HAP-1 (cell line): ENCODE results near the gene FNDC1.
"Not testable (repeated sequence)": the region's sequence is repeated elsewhere in the genome, so short reads cannot be mapped to it uniquely, and the experiment has no call there.

Experiments used
- DNase-seq, 2 experiments: peaks; one replicate each; pipeline ENCODE4 v3.0.0-alpha.2; 2016 to 2020; ENCODE audit warnings: low spot score in 2 of 2
- H3K27me3 ChIP-seq: fragments of 250-450 bp; sonication (Bioruptor Pico); 2 replicates; pipeline ENCODE4 v1.5.1; 2020; ENCODE audit warnings: low read depth, mild to moderate bottlenecking, moderate library complexity
- H3K36me3 ChIP-seq: fragments of 250-450 bp; sonication (Bioruptor Pico); replicated peaks from 2 replicates; pipeline ENCODE4 v1.5.1; 2020; ENCODE audit warnings: mild to moderate bottlenecking
- H3K4me1 ChIP-seq: fragments of 250-450 bp; sonication (Bioruptor Pico); 2 replicates; pipeline ENCODE4 v1.5.1; 2020; ENCODE audit warnings: mild to moderate bottlenecking
- H3K4me3 ChIP-seq: fragments of 250-450 bp; sonication (Bioruptor Pico); 2 replicates; pipeline ENCODE4 v1.5.1; 2020; ENCODE audit warnings: mild to moderate bottlenecking, moderate library complexity
- H3K9me3 ChIP-seq: fragments of 250-450 bp; sonication (Bioruptor Pico); 2 replicates; pipeline ENCODE4 v1.5.1; 2020; ENCODE audit warnings: mild to moderate bottlenecking, moderate library complexity
- in situ Hi-C: fragments of 300-500 bp; cut with MboI; formaldehyde crosslinking; loops from 3 replicates; pipeline ENCODE4 v1.14.3; 2020; ENCODE audit warnings: low sequenced_read_pairs, inconsistent platforms, mixed read lengths

FNDC1 gene

DNA sequence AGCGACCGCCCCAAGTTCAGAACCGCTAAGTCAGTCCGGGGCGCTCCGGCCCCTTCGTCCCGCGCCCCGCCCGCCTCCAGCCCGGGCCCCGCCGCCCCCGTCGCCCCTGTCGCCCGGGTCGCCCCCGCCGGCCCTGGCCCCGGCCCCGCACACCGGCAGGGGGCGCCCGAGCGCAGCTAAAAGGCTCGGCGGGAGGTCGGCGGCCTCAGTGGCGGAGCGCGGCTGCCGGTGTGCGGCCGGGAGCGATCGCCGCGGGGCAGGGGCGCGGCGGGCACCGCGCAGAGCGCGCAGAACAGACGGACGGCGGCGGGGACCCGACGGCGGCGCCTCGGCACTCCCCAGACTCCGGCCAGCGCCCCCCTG, at the start of gene FNDC1:
TSS of gene FNDC1 (plus strand) at position 208 of the 363 bp plus-strand sequence. CDS start 197 bp downstream, outside the sequence.
- no peaks in the 10 kb centered on the region for H3K9me3 ChIP-seq
- H3K36me3 ChIP-seq, result no peaks in the 10 kb centered on the region
- peak in 1 of 2 experiments; percentile 68 for DNase-seq
- peak within 1 kb of the TSS; percentile 20 for H3K4me3 ChIP-seq
- peaks cover 52% of the 10 kb centered on the region for H3K27me3 ChIP-seq
- H3K4me1 ChIP-seq, result no peaks in the 10 kb centered on the region
- in situ Hi-C loops, result no loop called here

DNA sequence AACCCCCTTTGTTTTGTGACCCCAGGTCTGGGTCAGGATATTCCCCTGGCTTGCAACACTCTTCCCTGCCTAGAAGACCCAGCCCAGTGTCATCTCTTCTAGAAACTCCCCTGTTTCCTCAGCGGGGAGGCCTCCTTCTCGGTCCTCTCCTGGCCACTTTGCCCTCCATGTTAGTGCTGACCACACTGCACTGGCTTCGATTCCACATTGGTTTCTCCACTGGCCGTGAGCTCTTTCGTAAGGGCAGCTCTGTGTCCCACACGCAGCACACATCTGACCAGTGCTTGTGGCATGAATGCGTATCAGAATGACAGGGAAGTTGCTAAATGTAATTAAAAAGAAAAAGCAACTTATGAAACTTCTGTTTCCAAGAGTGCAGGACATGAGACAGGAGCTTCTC, 49.4 kb upstream of the FNDC1 start:
- in situ Hi-C loops, result loop anchor here (25.0 kb wide), 1 partner anchor 407 kb away; no protein-coding TSS in a partner anchor

DNA sequence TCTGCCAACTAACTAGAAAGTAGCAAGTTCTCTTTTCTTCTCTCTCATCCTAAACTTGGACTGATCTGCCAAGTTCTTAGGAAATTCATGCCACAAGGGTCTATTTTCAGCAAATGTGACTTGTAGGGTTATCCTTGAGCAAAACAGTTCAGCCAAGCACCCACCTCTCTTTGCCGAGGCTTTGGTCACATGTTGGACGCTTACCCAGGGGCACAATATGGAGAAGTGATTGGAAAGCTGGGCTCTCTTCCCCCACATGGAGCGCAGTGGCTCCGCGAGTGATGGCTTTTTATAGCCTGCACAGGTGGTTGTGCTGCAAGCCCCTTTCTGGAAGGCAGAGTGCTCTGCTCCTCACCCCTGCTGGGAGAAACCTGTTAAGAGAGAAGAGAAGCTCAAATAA, 47.7 kb upstream of the FNDC1 start:
- in situ Hi-C loops, result loop anchor here (25.0 kb wide), 1 partner anchor 409 kb away; no protein-coding TSS in a partner anchor
- H3K4me3 ChIP-seq, result no peak overlapping the region
- no peaks in the 10 kb centered on the region for H3K36me3 ChIP-seq
- peaks cover 2% of the 10 kb centered on the region; the same call in 1 of the 2 replicates for H3K27me3 ChIP-seq
- DNase-seq, result no peak
- H3K4me1 ChIP-seq, result no peaks in the 10 kb centered on the region
- no peaks in the 10 kb centered on the region for H3K9me3 ChIP-seq

More for the DNA sequence above, 49.4 kb upstream of the FNDC1 start:
- H3K4me1 ChIP-seq, result no peaks in the 10 kb centered on the region
- no peaks in the 10 kb centered on the region for H3K9me3 ChIP-seq
- peaks cover 2% of the 10 kb centered on the region; the same call in 1 of the 2 replicates for H3K27me3 ChIP-seq
- no peak overlapping the region for H3K4me3 ChIP-seq
- H3K36me3 ChIP-seq, result no peaks in the 10 kb centered on the region
- DNase-seq, result no peak

DNA sequence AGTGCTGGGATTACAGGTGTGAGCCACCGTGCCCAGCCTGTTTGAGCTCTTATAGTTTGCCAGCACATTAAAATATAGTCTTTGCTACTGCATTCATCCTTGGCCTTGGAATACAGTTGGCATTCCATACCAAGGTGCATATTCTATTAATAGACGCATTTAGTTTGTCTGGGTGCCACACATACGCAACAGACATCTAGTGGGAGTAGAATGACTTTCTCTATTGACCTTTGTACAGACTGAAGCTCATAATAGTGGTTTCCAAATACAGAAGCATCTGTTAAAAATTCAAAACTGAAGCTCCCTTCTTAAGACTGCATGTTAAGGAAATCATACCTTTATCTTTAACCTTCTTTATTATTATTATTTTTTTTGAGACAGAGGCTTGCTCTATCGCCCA, 46.7 kb upstream of the FNDC1 start:
- DNase-seq, result no peak
- in situ Hi-C loops, result loop anchor here (25.0 kb wide), 1 partner anchor 410 kb away; no protein-coding TSS in a partner anchor
- no peaks in the 10 kb centered on the region for H3K36me3 ChIP-seq
- peaks cover 2% of the 10 kb centered on the region; the same call in 1 of the 2 replicates for H3K27me3 ChIP-seq
- H3K4me3 ChIP-seq, result no peak overlapping the region
- H3K4me1 ChIP-seq, result no peaks in the 10 kb centered on the region
- no peaks in the 10 kb centered on the region for H3K9me3 ChIP-seq

DNA sequence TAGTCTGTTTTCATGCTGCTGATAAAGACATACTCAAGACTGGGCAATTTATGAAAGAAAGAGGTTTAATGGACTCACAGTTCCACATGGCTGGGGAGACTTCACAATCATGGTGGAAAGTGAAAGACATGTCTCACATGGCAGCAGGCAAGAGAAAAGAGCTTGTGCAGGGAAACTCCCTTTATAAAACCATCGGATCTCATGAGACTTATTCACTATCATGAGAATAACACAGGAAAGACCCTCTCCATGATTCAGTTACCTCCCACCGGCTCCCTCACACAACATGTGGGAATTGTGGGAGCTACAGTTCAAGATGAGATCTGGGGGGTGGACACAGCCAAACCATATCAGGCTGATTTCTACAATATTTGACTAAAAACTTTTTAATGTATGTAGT, 45.4 kb upstream of the FNDC1 start:
- in situ Hi-C loops, result loop anchor here (25.0 kb wide), 1 partner anchor 412 kb away; no protein-coding TSS in a partner anchor
- H3K27me3 ChIP-seq, result not testable (repeated sequence)

DNA sequence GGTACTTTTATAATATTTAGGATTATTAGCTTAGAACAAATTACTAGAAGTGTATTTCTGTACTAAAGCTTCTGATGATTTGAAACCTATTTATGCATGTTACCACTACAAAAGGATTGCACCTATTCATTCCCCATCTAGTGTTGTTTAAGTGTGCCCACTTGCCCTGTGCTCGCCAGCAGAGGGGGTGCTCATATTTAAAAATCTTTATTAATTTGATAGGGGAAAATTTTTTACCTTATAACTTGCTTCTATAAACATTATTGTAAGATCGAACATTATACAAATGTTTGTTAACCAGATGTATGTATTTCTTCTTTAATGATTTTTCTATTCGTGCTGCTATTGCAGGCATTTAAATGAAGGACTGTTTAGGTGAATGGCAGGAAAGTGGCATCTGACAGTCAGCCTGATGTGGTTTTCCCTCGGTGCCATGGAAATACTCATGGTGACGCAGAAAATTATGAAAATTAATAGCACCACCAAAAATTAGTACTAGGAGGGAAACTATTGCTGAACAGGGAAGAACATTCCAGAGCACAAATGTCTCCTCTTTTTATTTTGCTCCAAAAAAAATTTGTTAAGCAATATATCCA, 44.1 kb upstream of the FNDC1 start:
- H3K27me3 ChIP-seq, result peaks cover 2% of the 10 kb centered on the region; the same call in 1 of the 2 replicates
- H3K9me3 ChIP-seq, result no peaks in the 10 kb centered on the region
- no peaks in the 10 kb centered on the region for H3K4me1 ChIP-seq
- H3K4me3 ChIP-seq, result no peak overlapping the region
- no peak for DNase-seq
- in situ Hi-C loops, result no loop called here
- no peaks in the 10 kb centered on the region for H3K36me3 ChIP-seq

More for the DNA sequence above, 45.4 kb upstream of the FNDC1 start:
- H3K4me3 ChIP-seq, H3K4me1 ChIP-seq, DNase-seq, H3K9me3 ChIP-seq, H3K36me3 ChIP-seq: not testable (repeated sequence)

DNA sequence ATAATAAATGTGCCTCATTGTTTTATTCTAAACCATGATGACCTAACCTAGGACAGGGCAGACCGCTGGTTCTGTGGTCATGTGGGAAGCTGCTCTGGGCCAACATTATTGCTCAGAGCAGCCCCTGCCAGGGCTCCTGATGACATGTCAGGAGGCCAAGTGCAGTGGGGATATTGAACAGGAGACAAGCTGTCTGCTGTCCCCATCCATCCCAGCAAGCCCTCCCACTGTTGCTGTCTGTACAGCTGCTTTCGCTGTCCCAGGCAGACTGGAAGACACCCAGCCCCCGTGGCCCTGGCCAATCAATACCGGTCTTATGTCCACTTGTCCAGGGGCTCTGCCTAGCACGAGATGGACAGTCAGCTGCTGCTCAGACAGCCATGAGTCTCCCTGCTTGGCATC, 43.2 kb upstream of the FNDC1 start:
- no peaks in the 10 kb centered on the region for H3K4me1 ChIP-seq
- in situ Hi-C loops, result no loop called here
- H3K36me3 ChIP-seq, result no peaks in the 10 kb centered on the region

DNA sequence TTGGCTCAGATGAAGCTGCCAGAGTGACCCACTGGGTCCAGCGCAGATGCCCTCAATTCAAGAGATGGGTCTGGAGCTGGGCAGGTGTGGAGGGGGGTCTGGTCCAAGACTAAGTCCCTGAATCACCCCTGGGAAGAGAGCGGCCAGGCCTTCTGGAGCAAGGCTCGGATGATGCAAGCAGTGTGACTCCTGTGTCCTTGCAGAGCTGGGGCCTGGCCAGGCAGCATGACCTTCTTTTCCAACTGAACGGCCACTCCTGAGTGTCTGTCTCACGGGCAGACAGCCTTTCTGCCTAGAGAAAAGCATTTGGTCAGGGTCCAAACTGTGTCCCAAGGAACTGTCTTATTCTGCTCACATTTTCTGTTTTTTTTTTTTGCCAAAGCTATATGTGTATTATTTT, 42.6 kb upstream of the FNDC1 start:
- no peak for DNase-seq
- in situ Hi-C loops, result no loop called here
- Histone ChIP-seq H3K27me3 (peaks cover 2% of the 10 kb centered on the region; the same call in 1 of the 2 replicates), H3K36me3 (no peaks in the 10 kb centered on the region), H3K9me3 (no peaks in the 10 kb centered on the region), H3K4me1 (no peaks in the 10 kb centered on the region), H3K4me3 (no peak overlapping the region)

More for the DNA sequence above, 43.2 kb upstream of the FNDC1 start:
- Histone ChIP-seq H3K9me3 (no peaks in the 10 kb centered on the region), H3K4me3 (no peak overlapping the region), H3K27me3 (peaks cover 2% of the 10 kb centered on the region; the same call in 1 of the 2 replicates)
- DNase-seq, result no peak

DNA sequence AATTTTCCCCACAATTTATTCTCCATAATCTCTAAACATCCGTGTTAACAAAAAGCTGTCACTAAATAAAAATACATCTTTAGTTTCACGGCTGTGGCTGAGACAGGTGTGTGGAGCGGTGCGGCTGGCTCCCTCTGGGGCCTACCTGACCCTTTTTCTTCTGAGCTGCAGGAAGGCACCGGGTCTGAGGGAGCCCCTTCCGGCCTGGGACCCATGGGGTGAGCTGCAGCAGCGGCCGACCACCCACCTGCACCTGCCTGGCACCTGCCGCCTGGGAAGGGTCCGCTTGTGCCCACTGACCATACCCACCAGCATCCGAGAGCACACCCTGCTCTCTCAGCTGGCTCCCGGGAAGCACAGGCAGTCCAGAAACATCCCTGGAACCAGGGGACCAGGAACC, 41.5 kb upstream of the FNDC1 start:
- Histone ChIP-seq H3K27me3 (peaks cover 2% of the 10 kb centered on the region; the same call in 1 of the 2 replicates), H3K4me1 (no peaks in the 10 kb centered on the region), H3K9me3 (no peaks in the 10 kb centered on the region), H3K36me3 (no peaks in the 10 kb centered on the region), H3K4me3 (no peak overlapping the region)
- no peak for DNase-seq
- in situ Hi-C loops, result no loop called here

DNA sequence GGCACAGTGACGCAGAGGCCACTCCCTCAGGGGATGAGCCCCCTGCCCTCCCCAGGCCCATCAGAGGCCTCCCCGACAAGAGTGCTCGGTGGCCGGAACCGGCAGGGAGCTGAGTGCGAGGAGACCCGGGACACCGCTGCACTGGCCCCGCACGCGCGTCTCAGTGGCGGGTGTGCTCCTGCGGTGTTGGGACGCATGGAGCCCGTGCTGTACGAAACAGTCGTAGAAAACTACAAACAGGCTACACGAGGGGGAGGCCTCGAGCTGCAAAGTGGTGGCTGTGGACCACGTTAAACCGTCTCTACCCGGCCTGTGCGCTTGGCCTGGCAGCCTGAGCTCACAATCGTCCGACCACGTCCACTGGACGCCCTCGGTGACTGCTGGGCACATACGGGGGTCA, 40.2 kb upstream of the FNDC1 start:
- in situ Hi-C loops, result no loop called here
- no peaks in the 10 kb centered on the region; the same call in 1 of the 2 replicates for H3K27me3 ChIP-seq
- H3K4me1 ChIP-seq, result no peaks in the 10 kb centered on the region
- H3K4me3 ChIP-seq, result no peak overlapping the region
- DNase-seq, result no peak
- H3K36me3 ChIP-seq, result no peaks in the 10 kb centered on the region
- H3K9me3 ChIP-seq, result no peaks in the 10 kb centered on the region

DNA sequence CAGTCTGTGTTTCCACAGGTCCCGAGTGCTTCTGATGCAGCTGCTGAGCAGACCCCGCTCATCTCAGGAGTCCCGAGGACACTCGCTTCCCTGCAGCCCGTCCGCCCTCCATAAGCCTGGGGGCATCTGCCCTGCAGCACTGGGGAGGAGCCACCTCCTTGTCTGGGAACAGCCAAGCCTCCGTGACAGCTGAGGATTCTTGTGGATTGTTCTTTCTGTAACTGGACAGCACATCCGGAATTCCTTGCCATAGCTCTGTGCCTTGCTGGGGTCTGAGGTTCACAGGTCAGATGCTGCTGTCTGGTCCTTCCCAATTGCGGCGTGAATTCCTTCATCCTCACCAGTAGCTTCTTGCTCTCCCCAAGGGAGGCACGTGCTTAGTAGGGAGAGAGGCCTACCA, 38.4 kb upstream of the FNDC1 start:
- no peaks in the 10 kb centered on the region for H3K27me3 ChIP-seq

DNA sequence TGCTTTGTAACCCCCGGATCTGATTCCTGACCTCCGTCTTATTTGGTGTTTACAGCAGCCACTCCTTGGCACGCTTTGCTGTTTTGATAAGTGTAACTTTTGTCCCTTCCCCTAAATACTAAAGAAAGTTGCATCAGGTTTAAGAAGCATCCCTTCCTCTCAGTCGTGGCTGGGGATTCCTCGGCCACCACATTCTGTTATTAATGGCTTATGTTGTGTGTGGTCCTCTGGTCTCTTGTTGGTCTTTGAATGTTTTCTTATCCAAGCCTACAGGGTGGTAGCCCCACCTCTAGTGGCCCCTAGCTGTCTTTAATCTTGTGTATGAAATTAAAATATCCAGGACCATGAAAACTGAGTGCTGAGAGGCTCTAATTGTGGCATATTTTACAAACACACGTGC, 37.5 kb upstream of the FNDC1 start:
- Histone ChIP-seq H3K9me3 (no peaks in the 10 kb centered on the region), H3K27me3 (peaks cover 4% of the 10 kb centered on the region; the same call in 1 of the 2 replicates)
- in situ Hi-C loops, result no loop called here

More for the DNA sequence above, 38.4 kb upstream of the FNDC1 start:
- Histone ChIP-seq H3K4me3 (no peak overlapping the region), H3K9me3 (no peaks in the 10 kb centered on the region), H3K4me1 (no peaks in the 10 kb centered on the region), H3K36me3 (no peaks in the 10 kb centered on the region)
- in situ Hi-C loops, result no loop called here
- DNase-seq, result no peak

DNA sequence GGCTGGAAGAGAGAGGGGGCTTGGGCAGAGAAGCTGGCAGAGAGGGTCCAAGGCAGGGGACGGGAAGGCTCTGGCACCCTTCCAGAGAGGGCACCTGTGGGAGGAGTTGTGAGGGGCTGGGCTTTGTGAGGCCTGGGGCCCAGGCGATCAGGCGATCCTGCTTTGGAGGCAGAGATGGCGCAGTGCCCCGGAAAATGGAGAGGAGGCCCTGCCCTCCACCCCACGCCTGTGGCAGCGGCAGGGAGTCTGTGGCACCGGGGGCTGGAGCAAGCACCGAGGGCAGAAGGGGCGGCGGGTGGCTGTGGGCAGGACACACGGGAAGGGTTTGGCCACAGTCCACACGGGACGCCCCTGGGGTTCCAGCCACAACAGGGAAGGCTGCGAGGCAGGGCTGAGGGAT, 36.5 kb upstream of the FNDC1 start:
- Histone ChIP-seq H3K9me3 (no peaks in the 10 kb centered on the region), H3K4me1 (no peaks in the 10 kb centered on the region), H3K27me3 (peaks cover 7% of the 10 kb centered on the region), H3K36me3 (no peaks in the 10 kb centered on the region), H3K4me3 (no peak overlapping the region)
- DNase-seq, result no peak
- in situ Hi-C loops, result no loop called here

More for the DNA sequence above, 37.5 kb upstream of the FNDC1 start:
- Histone ChIP-seq H3K4me3 (no peak overlapping the region), H3K4me1 (no peaks in the 10 kb centered on the region), H3K36me3 (no peaks in the 10 kb centered on the region)
- no peak for DNase-seq

DNA sequence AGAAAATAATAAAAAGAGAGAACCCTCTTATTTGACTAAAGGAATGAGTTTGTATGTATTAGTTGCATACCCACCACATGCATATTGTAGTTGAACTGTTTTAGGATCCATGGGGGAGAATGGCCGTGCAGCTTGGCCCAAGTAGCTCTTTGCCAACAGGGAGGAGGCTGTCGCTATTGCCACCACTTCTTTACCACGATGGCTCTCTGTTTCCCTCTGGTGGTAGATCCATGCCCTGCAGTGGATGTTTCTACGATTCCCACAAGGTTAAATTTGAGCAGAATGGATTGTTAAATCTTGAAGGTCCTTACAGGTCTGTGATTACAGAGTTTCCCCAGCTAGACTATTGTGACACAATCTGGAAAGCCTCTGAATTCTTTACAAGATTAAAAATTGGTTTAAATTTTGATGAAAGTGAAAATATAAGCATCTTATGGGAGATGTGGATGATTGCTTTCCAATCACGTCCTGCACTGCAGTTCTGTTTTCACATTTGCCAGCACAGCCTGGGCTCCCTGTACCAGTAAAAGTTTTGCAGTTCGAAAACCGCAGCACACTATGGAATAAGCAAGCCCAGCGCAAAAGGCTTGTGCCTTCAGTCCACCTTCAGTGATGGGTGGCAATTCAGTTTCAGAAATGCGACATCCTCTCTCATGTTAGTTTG, 34.4 kb upstream of the FNDC1 start:
- Histone ChIP-seq H3K4me3 (no peak overlapping the region), H3K36me3 (no peaks in the 10 kb centered on the region), H3K27me3 (peaks cover 13% of the 10 kb centered on the region), H3K9me3 (no peaks in the 10 kb centered on the region), H3K4me1 (no peaks in the 10 kb centered on the region)
- in situ Hi-C loops, result no loop called here
- peak; percentile 60 to 82 for DNase-seq
